GM19452 (cell line): Measurements from ENCODE around the gene VAV2.

ENCODE experiments used
- ATAC-seq: cut with Tn5 transposase; IDR thresholded peaks from one replicate; pipeline ENCODE4 v1.9.1; 2021; ENCODE audit not compliant: unreplicated experiment

The VAV2 gene

DNA sequence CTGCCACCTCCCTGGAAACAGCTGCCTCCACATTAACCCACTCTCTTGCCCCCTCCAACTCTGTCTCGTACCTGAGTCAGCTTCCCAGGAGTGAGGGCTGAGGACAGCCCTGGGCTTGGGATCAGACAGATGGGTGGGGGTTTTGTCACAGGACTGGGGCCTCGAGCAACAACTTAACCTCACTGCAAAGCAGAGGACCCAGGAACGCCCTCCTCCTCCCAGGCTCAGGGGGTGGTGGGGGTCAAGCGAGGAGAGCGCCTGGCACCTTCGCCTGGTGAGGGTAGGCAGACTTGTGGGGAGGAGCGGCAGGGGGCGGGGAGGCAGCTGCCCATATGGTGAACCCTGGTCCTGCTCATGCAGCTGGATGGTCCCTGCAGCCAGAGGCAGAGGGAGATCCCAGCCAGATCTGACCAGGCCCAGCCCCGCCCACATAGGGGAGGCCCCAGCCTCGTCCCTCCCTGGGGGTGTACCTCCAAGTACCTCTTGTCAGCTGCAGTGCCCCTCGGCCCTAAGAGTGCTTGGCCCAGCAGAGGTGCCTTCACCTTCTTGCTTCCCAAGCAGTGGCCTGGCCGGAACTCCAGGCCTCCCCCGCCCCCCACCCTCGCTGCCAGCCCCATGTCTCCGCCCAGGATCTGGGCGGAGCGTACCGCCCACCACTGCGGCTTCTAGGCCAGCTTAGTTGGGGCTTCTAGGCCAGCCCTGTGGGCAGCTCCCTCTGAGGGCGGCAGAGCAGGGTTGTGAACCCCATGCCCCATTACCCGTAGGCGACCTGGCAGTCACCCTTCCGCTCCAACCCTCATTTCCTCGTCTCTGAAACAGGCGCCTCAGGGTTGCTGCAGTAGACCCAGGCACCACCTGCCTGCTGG, 254.1 kb downstream of the VAV2 start, which contains the start of gene SARDH:
SARDH (minus strand) TSS at position 579 of the 866 bp plus-strand sequence. CDS start 4,179 bp downstream, outside the sequence.
- ATAC-seq = no peak

DNA sequence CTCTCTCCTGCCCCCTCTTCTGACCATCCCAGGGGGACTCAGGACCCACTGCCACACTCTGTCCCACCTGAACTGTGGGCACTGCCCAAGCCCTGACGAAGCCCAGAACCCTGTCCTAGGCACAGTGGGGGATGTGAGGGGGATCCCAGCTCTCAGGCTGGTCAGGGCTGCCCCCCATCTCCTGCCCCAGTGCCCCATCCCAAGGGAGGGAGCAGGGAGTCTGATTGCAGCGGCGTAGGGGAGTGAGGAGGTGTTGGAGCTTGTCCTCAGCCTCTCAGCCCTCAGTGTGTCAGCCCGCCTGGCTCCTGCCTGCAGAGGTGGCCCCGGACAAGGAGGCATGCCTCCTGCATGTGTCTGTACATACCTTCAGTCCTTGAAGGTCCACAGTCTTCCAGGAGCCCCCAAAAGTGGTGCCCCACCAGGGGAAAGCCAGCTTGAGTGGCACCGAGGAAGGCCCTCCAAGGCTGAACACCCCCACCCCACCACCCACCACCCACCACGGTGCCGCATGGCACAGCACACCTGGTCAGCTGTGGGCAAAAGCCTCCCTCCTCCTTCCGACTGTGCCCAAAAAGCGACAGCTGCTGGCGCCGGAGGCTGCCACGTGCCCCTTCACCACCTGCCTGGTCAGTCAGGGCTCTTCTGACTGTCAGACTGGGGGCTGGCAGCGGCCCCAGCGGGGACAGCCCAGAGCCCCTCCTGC, 254.9 kb downstream of the VAV2 start:
- ATAC-seq = no peak

DNA sequence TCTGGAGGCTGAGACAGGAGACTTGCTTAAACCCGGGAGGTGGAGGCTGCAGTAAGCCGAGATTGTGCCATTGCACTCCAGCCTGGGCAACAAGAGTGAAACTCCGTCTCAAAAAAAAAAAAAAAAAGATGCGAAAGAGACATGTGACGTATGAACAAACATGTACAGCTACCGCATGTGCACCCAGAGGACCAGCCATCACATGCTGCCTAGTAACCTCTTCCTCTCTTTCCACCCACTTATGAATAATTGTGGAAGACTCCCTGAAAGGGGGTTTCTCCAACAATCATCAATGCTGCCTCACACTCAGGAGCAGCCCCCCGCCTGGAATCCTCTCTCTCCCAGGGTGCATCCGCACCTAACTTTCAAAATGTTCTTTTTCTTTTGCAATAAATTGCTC, 256.2 kb downstream of the VAV2 start:
- ATAC-seq = no peak

DNA sequence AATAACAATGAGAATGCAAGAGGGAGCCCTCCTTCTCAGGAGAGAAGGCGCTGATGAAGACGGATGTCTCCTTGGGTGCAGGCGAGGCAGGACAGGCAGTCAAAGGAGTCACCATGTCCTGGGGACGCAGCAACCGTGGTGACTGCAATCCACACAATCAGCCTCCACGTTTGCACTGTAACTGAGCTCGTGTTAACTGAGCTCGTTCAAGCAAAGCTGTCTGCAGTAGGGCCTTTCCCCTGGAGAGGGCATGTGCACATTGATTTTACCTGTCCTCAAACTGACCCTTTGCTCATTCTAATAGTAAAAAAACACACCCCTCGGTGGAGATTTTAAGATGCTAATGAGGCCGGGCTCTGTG, 256.7 kb downstream of the VAV2 start:
- ATAC-seq = no peak

DNA sequence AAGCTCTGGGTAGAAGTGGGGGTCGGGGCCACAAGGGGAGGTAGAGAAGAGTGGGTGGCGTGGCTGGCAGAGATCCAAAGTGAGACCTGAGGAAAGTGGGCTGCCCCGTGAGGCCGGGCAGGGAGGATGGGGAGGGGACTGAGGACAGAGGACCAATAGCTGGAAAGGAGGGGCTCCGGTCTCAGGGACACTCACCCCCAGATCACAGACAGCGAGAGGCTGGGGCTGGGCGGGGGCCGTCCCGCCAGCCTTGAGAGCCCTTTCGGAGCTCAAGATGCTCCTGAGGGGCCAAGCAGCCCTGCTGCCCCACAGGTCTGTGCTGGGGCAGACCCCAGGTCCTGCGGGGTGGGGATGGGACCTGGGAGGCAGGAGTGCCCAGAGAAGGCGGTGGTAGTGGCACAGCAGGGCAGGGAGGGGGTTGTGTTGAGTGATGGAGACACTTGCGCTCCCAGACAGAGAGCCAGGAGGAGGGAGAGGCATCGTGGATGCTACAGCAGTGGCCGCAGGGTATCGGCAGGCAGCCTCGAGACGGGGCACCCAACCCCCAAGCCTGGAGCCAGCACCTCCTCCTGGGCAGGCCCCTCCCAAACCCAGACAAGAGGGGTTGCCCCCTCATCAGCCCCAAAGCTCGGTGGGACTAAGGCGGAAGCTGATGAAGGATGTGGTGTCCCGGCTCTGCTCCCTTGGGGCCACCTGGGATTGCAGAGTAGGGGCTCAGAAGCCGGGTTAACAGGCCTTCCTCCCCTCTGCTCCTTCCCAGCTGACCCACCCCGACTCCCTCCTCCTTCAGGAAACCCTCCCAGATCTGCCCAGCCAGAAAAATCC, 257.3 kb downstream of the VAV2 start:
- no peak for ATAC-seq

DNA sequence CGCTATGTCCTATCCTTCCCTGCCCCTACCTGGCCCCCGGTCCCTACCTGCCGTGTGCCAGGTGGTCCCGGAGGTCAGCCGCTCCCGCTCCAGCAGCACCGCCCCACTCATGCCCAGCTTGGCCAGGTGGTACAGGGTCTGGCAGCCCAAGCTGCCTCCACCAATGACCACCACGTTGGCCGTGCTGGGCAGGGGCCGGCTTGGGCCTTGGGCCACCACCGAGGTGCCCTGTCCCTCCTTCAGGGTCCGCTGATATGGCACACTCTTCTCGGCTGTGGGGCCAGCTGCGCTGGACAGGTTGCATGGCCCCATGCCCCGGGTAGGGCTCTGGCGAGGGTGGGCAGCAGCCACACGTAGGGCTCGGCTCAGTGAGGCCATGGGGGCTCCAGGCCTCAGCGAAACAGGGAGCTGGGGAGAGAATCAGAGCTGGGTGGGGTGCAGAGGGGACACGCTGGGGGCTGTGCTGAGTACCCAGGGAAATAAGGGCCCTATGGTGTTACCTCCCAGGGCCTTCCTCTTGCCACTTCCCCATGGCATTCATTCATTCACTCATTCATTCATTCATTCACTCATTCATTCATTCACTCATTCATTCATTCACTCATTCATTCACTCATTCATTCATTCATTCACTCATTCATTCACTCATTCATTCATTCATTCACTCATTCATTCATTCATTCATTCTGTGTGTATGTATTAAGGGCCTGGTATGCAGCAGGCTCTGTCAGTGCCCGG, 258.2 kb downstream of the VAV2 start:
- ATAC-seq = no peak

DNA sequence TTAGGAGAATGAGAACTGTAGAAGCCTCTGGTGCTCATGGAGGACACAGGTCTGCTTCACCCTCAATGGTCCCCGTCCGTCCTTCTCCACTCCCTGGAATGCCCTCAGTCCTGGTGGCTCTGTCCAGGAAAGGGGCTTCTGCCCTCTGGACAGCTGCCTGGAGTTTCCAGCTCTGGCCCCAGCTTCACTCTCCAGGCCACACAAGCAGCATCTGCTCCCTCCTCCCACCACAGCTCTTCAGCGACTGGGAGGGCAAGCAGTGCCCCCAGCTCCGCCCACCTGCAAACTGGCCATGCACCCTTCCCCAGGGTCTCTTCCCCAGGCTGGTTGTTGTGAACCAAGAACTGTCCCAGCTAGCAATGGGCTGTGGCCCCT, 258.7 kb downstream of the VAV2 start:
- ATAC-seq = no peak

DNA sequence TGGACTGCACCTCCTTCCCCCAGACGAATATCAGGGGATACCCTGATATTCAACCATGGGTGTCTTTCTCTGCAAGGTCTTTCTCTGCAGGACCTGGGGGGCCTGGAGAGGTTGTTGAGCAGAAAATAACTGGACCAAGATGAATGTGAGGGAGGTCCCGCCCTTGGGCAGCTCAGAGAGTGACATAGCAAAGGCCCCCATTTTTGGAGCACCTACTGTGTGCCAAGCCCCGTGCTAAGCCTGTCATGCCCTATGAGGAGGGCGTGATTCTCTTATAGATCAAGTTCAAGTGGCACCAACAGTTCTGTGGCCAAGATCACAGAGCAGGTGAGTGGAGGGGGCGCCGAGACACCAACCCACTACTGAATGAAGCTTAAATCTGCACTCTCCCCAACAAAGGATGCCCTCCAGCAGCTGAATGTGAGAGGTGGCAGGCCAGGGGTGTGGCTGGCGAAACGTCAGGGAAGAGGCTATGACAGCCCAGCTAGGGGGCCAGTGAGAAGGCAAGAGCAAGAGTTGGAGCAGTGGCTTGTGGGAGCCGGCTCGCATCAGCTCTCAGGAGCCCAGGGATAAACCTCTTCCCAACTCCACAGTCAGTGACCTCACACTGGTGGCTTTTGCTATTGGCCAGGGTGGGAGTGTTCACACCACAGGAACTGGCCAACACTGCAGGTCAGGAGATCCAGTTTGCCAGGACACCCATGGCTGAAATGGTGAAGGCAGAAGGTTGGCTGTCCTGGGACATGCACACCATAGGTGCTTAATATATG, 259.3 kb downstream of the VAV2 start:
- no peak for ATAC-seq

DNA sequence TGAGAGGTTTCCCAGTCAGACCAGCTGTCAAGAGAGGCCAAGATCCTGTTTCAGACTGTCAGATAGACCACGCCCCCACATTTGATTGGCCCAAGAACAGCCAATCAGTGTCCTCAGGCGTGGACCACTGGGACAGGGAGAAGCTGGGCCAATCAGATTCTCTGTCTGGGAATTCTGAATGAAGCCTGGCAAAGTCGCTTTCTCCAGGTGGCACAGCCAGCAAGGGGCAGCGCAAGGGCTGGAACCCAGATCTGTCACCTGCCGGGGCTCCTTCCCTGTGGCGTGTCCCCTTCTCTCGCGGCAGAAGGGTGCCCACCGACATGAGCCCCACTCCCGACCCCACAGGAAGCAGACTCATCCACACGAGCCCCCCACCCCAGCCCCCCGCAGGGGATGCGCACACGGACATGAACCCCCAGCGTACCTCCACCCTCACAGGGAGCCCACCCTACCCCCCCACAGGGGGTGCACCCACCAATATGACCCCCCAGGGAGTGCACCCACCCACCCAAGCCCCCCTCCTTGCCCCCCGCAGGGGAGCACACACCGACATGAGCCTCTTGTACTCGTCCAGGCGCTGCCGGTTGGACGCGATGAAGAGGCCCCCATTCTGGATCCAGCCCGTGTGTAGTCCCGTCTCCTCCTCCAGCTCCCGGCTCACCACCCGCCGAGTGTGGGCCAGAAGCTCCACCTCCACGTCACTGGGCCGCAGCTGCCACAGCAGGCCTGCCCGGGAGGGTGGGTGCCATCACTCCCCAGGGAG, 260.1 kb downstream of the VAV2 start:
- no peak for ATAC-seq

DNA sequence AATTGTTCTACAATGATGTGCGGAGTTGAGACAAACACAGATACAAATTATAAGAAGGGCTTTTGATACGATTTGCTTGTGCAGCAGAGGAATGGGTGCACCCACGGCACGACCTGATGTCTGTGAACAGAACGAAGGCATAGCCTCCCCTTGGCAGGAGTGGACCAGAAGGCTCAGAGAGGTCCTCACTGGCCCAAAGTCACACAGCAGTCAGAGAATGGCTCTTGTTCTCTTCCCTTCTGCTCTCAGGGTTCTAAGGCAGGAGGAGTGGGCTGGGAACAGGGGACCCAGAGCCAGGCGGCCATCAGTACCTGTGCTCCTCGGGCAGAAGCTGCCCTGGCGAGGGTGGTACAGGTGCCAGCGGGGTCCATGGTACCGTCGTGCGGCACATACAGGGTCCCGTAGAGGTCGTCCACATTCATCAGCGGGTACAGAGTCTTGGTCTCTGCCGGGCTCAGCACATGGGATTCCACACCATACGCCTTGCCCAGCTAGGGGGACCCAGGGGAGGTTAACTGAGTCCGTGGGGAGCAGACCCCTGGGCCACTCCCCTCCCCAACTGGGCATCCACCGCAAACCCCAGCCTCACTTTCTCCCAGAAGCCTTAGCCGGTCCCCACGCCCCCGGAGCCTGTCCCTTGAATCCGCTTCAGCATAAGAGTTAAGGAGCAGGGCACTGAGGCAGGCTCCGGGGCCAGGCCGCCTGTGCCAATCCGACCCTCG, 261.0 kb downstream of the VAV2 start:
- ATAC-seq = no peak

DNA sequence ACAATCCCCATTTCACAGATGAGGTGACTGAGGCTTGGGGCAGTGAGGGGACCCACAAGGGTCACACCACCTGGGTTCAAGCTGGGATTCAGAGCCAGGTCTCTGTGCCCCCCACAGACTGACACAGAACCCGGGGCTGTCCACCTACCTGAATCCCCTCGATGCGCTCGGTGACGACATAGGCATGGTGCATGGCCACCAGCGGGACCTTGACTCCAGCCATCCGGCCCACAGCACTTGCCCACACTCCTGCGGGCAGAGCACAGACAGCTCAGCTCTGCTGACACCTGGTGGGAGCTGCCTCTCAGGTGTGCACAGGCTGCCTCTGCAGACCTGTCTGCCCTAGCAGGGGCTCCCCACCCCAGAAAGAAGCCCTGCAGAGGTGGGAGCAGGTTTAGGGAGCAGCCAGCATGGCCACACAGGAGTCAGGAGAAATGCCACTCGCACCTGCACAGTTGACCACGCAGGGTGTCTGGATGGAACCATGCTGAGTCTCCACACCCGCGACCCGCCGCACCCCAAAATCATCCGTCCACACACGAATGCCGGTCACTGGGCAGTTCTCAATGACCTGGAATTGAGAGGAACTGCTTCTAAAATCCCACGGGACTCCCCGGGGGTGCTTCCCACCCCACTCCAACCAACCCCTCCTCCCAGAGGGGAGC, 262.4 kb downstream of the VAV2 start:
- ATAC-seq = no peak

DNA sequence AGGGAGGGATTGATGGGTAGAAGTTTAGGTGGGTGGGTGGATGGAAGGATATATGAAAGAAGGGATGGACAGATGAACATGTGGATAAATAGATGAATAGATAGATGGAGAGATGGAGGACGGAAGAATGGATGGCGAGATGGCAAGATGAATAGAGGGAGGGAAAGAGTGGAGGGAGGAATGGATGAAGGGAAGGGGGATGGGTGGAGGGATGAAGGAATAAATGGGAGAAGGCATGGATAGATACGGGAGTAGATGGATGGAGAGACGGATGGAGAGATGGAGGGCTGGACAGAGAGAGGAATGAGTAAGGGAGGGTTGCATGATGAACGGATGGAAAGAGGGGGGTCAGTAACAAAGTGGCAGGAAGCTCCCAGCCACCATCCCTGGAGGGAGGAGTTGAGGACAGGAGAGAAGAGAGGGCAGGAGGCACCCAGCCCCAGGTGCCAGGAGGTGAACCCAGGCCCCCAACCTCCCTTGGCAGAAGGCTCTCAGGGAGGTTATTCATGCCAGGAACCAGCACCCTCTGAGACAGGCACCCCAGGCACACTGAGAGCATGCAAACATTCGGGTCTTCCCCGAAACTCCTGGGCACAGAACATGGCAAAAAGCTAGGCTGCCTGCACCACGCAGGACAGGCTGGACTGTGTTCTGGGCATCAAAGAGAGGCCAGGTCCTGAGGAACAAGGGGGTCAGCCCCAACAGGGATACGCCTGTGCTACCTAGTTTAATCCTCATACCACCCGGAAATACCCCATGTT, 263.1 kb downstream of the VAV2 start:
- no peak for ATAC-seq

DNA sequence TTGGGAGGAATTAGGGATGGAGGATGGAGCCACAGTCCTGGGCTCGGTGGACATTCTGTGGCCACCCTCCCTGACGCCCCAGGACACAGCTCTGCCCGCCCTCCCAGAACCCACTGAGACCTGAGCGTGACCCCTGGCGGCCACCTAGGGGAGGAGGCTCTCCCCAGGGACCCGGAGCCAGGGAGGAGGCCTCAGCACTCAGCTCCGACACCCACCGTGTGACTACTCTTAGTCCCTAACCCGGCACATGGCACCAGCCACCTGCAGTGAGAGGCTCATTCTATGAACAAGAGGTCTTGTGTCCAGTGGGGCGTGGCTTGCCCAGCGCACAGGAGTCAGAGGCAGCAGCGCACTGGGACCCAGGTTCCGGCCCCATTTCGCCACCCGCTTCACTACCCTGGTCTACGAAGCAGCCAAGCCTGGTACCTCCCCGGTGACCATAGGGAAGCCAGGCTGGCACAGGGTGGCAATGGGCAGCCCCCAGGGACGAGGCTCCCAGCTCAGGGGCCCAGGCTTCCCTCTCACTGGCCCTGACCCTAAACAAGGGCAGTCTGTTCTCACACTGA, 264.2 kb downstream of the VAV2 start:
- ATAC-seq = no peak

DNA sequence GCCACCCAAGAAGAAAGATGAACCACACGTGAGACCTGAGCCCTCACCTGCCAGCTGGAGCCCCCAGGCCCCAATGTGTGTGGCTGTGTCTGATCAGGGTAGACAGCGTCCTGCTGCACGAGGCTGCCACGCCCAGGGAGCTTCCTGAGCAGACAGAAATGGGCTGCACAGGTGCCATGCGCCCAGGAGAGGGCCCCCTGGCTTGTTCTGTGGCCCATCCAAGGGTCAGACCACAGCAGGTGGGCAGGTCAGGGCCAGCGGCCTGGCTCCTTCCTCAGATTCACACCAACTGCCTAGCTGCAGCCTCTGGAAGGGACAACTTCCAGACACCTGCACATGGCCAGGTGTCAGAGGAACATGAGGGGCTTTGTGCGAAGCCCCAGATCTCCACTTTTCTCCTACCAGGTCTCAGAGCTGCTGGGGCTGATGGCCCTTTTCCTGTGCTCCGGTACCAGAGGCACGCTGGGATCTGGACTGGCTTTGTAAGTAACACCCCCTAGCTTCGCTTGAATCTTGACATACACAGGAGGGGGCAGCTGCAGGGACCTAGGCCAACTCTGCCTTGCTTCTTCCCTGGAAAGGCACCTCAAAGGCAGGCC, 264.7 kb downstream of the VAV2 start:
- ATAC-seq = no peak

DNA sequence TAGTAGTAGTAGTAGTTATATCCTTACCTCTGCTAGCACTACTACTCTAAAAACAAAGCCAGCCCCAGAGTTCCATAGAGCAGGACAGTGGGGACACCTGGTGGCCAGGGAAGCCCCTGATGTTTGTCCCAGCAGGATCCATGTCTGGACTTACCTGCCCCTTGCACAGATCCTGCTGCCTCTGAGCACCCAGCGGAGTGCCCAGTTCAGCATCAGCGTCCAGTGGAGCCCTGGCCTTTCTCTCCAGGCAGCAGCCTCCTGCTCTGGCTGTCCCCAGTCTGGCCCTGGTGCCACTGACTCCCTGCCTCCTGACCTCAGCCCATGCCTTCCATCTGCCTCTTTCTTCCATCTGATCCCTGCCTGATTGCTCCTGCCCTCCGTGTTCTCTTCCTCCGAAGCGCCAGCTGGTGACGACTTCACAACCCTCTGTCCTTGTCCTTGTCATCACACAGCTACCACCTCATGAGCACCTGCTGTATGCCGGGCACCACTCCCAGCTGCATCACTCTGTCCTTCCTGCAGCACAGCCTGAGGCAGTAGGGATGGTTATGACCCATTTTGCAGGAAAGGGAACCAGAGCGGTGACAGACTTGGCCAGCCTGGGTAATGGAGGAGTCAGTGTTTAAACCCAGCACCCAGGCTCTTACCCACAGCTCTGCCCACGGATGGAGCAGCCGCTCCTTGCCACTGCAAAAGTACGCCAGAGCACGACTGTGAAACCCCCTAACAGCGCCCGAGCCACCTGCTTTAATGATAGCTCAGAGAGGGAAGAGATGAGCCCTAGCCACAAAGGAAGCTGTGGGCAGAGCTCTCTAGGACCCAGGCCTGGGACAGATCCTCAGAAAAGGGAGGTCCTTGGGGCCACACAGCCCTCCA, 265.5 kb downstream of the VAV2 start:
- ATAC-seq = no peak

DNA sequence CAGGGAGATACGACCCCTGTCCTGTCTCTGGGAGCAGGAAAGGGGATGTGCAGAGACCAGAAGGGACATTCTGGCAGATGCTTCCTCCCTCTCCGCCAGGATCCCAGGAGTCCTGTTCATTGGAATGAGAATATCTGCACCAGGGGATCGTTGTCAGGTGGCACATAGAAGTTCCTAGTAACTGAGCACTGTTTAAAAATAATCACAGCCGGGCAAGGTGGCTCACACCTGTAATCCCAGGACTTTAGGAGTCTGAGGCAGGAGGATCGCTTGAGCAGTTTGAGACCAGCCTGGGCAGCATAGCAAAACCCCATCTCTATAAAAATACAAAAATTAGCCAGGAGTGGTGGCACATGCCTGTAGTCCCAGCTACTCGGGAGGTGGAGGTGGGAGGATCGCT, 266.2 kb downstream of the VAV2 start:
- no peak for ATAC-seq
